Adrenal gland (tissue), 5 donors: ENCODE results near the gene GLIS1.

Experiments used
- POLR2A ChIP-seq, 2 donors: fragments of 450-650 bp; IDR thresholded peaks; one replicate each; pipeline ENCODE4 v1.6.1; 2017; ENCODE audit warnings: antibody characterized with exemption in 2 of 2, mild to moderate bottlenecking in 2 of 2, moderate library complexity in 1 of 2
- TF ChIP-seq, protein P1 (sequence below), 6 experiments: fragments of 450-650 bp in 4 of 6; fragments of 200-600 bp in 2 of 6; sonication (generic) in 1 of 6; IDR thresholded peaks; 1 replicate in 5 of 6; 2 replicates in 1 of 6; pipeline versions ENCODE4 v1.5.1 to v1.8.0; 2016 to 2021; ENCODE audit warnings: antibody characterized with exemption in 6 of 6, mild to moderate bottlenecking in 2 of 6, moderate library complexity in 1 of 6
- donor health status: DM: no; HTN: no; CAD: no.

DNA sequence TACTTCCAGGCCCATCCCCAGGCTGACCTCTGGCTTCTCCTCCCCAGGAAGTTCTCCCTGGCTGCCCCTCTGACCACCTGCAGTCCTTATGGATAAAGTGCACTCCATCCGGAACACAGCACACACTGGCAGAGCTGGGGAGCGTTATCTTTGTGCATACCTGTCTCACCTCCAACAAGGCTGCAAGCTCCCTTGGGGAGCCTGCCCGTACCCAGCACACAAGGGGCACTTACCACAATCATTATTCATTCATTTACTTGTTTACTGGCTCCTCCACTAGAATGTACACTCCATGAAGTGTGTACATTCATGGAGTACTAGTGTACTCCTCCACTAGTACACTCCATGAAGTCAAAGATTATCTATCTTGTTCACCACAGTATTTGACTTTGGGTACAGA, 30.3 kb downstream of the GLIS1 start:
- TF ChIP-seq, protein P1, sequence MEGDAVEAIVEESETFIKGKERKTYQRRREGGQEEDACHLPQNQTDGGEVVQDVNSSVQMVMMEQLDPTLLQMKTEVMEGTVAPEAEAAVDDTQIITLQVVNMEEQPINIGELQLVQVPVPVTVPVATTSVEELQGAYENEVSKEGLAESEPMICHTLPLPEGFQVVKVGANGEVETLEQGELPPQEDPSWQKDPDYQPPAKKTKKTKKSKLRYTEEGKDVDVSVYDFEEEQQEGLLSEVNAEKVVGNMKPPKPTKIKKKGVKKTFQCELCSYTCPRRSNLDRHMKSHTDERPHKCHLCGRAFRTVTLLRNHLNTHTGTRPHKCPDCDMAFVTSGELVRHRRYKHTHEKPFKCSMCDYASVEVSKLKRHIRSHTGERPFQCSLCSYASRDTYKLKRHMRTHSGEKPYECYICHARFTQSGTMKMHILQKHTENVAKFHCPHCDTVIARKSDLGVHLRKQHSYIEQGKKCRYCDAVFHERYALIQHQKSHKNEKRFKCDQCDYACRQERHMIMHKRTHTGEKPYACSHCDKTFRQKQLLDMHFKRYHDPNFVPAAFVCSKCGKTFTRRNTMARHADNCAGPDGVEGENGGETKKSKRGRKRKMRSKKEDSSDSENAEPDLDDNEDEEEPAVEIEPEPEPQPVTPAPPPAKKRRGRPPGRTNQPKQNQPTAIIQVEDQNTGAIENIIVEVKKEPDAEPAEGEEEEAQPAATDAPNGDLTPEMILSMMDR (IDR thresholded peaks at IDR 0.05) = no peak
- TF ChIP-seq POLR2A (IDR thresholded peaks at IDR 0.05) = no peak
